ENCODE measurements around the gene TCF12. TPM values are rescaled to one million over a fixed set of nuclear protein-coding genes. Genes with fewer than 3 reads are reported as not detected.

The TCF12 gene
- total and polyA plus RNA-seq, 2 of the 8 experiments (the other 6 are each of a cell fraction or from before 2014, with no cell fraction given): 85.8 to 101 TPM

GRCh38 chr15:57059026-57059660 is 140.7 kb downstream of the TCF12 start:
- CTCF ChIA-PET (ENCODE audit: partially characterized antibody): interaction anchor here (0.6 kb wide), 1 partner anchor 55 kb away, joined by 3 read pairs; no protein-coding TSS in a partner anchor
- TF ChIP-seq, protein P1, sequence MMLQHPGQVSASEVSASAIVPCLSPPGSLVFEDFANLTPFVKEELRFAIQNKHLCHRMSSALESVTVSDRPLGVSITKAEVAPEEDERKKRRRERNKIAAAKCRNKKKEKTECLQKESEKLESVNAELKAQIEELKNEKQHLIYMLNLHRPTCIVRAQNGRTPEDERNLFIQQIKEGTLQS (IDR thresholded peaks at IDR 0.05; ENCODE audit: insufficient read depth, low read depth, low read length): no peak
- TF ChIP-seq KDM5A (IDR thresholded peaks at IDR 0.05; ENCODE audit: low read length) (no peak), CREB1 (IDR thresholded peaks at IDR 0.05) (no peak), POLR2AphosphoS5 (IDR thresholded peaks at IDR 0.05; ENCODE audit: low read depth, low read length) (no peak), SIN3A (conservative IDR thresholded peaks at IDR 0.05 in 1 of 2, IDR thresholded peaks at IDR 0.05 in 1 of 2; ENCODE audit: low read depth in 1 of 2, low read length in 2 of 2) (no peak), BACH1 (IDR thresholded peaks at IDR 0.05; ENCODE audit: low read length) (no peak), KDM1A (IDR thresholded peaks at IDR 0.05; ENCODE audit: borderline replicate concordance, low read length) (no peak), KDM4A (IDR thresholded peaks at IDR 0.05; ENCODE audit: low read depth, low read length, severe bottlenecking) (no peak), EP300 (IDR thresholded peaks at IDR 0.05; ENCODE audit: borderline replicate concordance in 1 of 2, low read depth in 2 of 2, low read length in 2 of 2) (no peak), MAX (IDR thresholded peaks at IDR 0.05) (no peak), HDAC2 (IDR thresholded peaks at IDR 0.05; ENCODE audit: borderline replicate concordance in 1 of 2, low read depth in 2 of 2, low read length in 2 of 2) (no peak)

More at GRCh38 chr15:57059026-57059660, 140.7 kb downstream of the TCF12 start:
- peaks cover 1 to 5% (median 3%) of the 10 kb centered on the region in 4 experiments; a peak in 4 of 7 replicates for H3K4me1 ChIP-seq (replicated peaks in 1 of 4; ENCODE audit: control insufficient read depth in 3 of 4, insufficient read depth in 4 of 4, low read length in 3 of 4)
- H3K14ac ChIP-seq (ENCODE audit: insufficient read length): no peak overlapping the region
- no peak overlapping the region for H3K18ac ChIP-seq (ENCODE audit: extremely low read depth, low read length)
- H2BK120ac ChIP-seq (replicated peaks; ENCODE audit: low read depth, low read length): no peak overlapping the region
- H2AFZ ChIP-seq (ENCODE audit: low read length): no peak overlapping the region
- H3K4me3 ChIP-seq (ENCODE audit: extremely low read depth in 1 of 4, insufficient read depth in 2 of 4, low read depth in 3 of 4, low read length in 4 of 4): no peak overlapping the region
- no peaks in the 10 kb centered on the region for H3K9me3 ChIP-seq (ENCODE audit: insufficient read depth in 2 of 2, low read depth in 1 of 2, low read length in 1 of 2)
- peaks cover 4 to 5% of the 10 kb centered on the region in 2 experiments for H4K20me1 ChIP-seq (replicated peaks in 1 of 2; ENCODE audit: control insufficient read depth in 1 of 2, insufficient read depth in 2 of 2, low read length in 2 of 2)
- H2BK12ac ChIP-seq (ENCODE audit: low read depth, low read length): no peak overlapping the region; the same call in 1 of the 2 replicates
- POLR2A ChIA-PET (ENCODE audit: partially characterized antibody): no interaction called here
- no peak overlapping the region for H3K27ac ChIP-seq (ENCODE audit: low read depth, low read length)
- no peak overlapping the region for H3K23ac ChIP-seq (ENCODE audit: insufficient read length)
- H3K4ac ChIP-seq (replicated peaks; ENCODE audit: insufficient read length, low read depth, low read length): no peak overlapping the region
- H3K9ac ChIP-seq (replicated peaks in 1 of 4; ENCODE audit: extremely low read depth in 1 of 4, low read depth in 3 of 4, low read length in 3 of 4): no peak overlapping the region
- H4K5ac ChIP-seq (ENCODE audit: insufficient read length, low read depth, low read length): no peak overlapping the region
- no peaks in the 10 kb centered on the region; a peak in 1 of 8 replicates for H3K36me3 ChIP-seq (ENCODE audit: control insufficient read depth in 2 of 4, insufficient read depth in 4 of 4, low read length in 3 of 4)
- FAIRE-seq (no peak), DNase-seq (ENCODE audit: low read depth in 1 of 2, low spot score in 2 of 2) (no peak)
- no peaks in the 10 kb centered on the region for H3K27me3 ChIP-seq (replicated peaks in 1 of 4; ENCODE audit: control insufficient read depth in 3 of 4, extremely low read depth in 1 of 4, insufficient read depth in 3 of 4, low read length in 3 of 4)
- no peak overlapping the region for H2AK5ac ChIP-seq (ENCODE audit: low read depth, low read length)
- H3K4me2 ChIP-seq (ENCODE audit: insufficient read depth in 1 of 2, low read depth in 2 of 2, low read length in 2 of 2): no peak overlapping the region
- no peak overlapping the region for H4K91ac ChIP-seq (replicated peaks; ENCODE audit: insufficient read length, low read length)
- H3K56ac ChIP-seq (replicated peaks; ENCODE audit: insufficient read length, low read depth, low read length): no peak overlapping the region
- no peaks in the 10 kb centered on the region for H3K23me2 ChIP-seq (ENCODE audit: low read depth, low read length)
- H3K79me2 ChIP-seq (ENCODE audit: control insufficient read depth in 1 of 2, insufficient read depth in 2 of 2, low read length in 2 of 2): peaks cover 0 to 90% of the 10 kb centered on the region in 2 experiments; a peak in 3 of 4 replicates
- no peak overlapping the region for H2BK5ac ChIP-seq (ENCODE audit: low read depth, low read length)
- H3K79me1 ChIP-seq (ENCODE audit: low read depth, low read length): peaks cover 4% of the 10 kb centered on the region
- H4K8ac ChIP-seq (ENCODE audit: extremely low read depth, insufficient read depth, low read length): no peak overlapping the region
- 88% methylated on average over 2 of the region's 2 CpGs; no CpG with 5 or more reads in 1 of the 2 experiments for WGBS, 2 experiments (ENCODE audit: extremely low coverage in 1 of 2, insufficient coverage in 1 of 2, insufficient read length in 1 of 2, insufficient replicate concordance in 2 of 2, low coverage in 1 of 2, low lambda C conversion rate in 2 of 2, missing lambda C conversion rate in 1 of 2)
- no peak overlapping the region for H2BK20ac ChIP-seq (ENCODE audit: low read length)
- no peak overlapping the region for H2BK15ac ChIP-seq (ENCODE audit: low read length)
